ENCODE results near the gene VEPH1. TPM values are rescaled to one million over a fixed set of nuclear protein-coding genes. Genes with fewer than 3 reads are reported as not detected.

VEPH1 gene
- total RNA-seq, 1 experiment from 2014 or later, result 7.7 TPM

GRCh38 chr3:157407769-157408168, 95.4 kb downstream of the VEPH1 start:
- H2AK5ac ChIP-seq (ENCODE audit: insufficient read length, low read length), result no peak overlapping the region
- H3K27ac Mint-ChIP-seq, result no peak overlapping the region
- H3K4ac ChIP-seq (ENCODE audit: low read depth, low read length), result no peak overlapping the region
- H3K27me3 ChIP-seq (ENCODE audit: insufficient read depth, low read length), result no peaks in the 10 kb centered on the region
- no peak overlapping the region for H4K8ac ChIP-seq (replicated peaks; ENCODE audit: insufficient read length, low read depth, low read length)
- H2BK20ac ChIP-seq (ENCODE audit: low read depth, low read length, poor library complexity, severe bottlenecking), result no peak overlapping the region
- no peak overlapping the region for H2BK15ac ChIP-seq (ENCODE audit: low read depth, low read length)
- no peaks in the 10 kb centered on the region for H3K79me2 ChIP-seq (ENCODE audit: insufficient read depth, low read length)
- H3K36me3 Mint-ChIP-seq (ENCODE audit: insufficient read depth in 1 of 3, low read depth in 3 of 3), result 0 out of 7 replicates have a peak, but pooled peaks cover 0 to 2% (median 0%) of the 10 kb centered on the region in 3 experiments
- no peaks in the 10 kb centered on the region for H3K27me3 Mint-ChIP-seq (ENCODE audit: low read depth)
- no peak overlapping the region for H2BK12ac ChIP-seq (ENCODE audit: insufficient read length, low read depth, low read length)
- no peak overlapping the region for H3T11ph ChIP-seq (ENCODE audit: low read length)
- H3K14ac ChIP-seq (ENCODE audit: insufficient read depth, low read length), result no peak overlapping the region
- no peak for DNase-seq
- H4K20me1 ChIP-seq (ENCODE audit: control insufficient read depth, insufficient read depth, insufficient read length), result no peaks in the 10 kb centered on the region
- no peaks in the 10 kb centered on the region for H3K79me1 ChIP-seq (ENCODE audit: insufficient read depth, low read depth, low read length, poor library complexity, severe bottlenecking)
- H3K4me1 ChIP-seq (ENCODE audit: insufficient read depth, low read length), result peaks cover 5% of the 10 kb centered on the region; the same call in 1 of the 2 replicates
- H3K23ac ChIP-seq (ENCODE audit: insufficient read length, low read depth, low read length), result no peak overlapping the region
- H3K18ac ChIP-seq (ENCODE audit: insufficient read length, low read depth, low read length), result no peak overlapping the region
- no peak overlapping the region for H3K56ac ChIP-seq (ENCODE audit: insufficient read length, low read depth, low read length)
- no peak overlapping the region for H4K91ac ChIP-seq (ENCODE audit: insufficient read length, low read depth, low read length)
- H3K27ac ChIP-seq (ENCODE audit: insufficient read length, low read depth, low read length), result no peak overlapping the region
- peaks cover 11 to 18% of the 10 kb centered on the region in 2 experiments for H3K4me1 Mint-ChIP-seq
- no peaks in the 10 kb centered on the region for H3K9me3 Mint-ChIP-seq
- no peak for TF ChIP-seq CTCF (conservative IDR thresholded peaks at IDR 0.05)
- H2BK120ac ChIP-seq (ENCODE audit: low read depth, low read length, poor library complexity, severe bottlenecking), result no peak overlapping the region
- no peak overlapping the region for H2BK5ac ChIP-seq (ENCODE audit: insufficient read length, low read length)
- H4K5ac ChIP-seq (ENCODE audit: insufficient read length, low read depth, low read length), result no peak overlapping the region
- no peaks in the 10 kb centered on the region for H3K23me2 ChIP-seq (ENCODE audit: insufficient read length, low read depth, low read length, poor library complexity, severe bottlenecking)
- no peaks in the 10 kb centered on the region for H3K9me3 ChIP-seq (ENCODE audit: control insufficient read depth, low read depth, low read length)
- H2AFZ ChIP-seq (ENCODE audit: low read length), result no peak overlapping the region
- no peak overlapping the region for H3K9ac ChIP-seq (ENCODE audit: extremely low read depth, insufficient read length, low read length)
- no CpG with 5 or more reads among the region's 3 CpGs for WGBS (ENCODE audit: extremely low coverage, insufficient read length, low lambda C conversion rate)
- no peak overlapping the region for H3K4me3 Mint-ChIP-seq
- no peak overlapping the region for H3K4me2 ChIP-seq (ENCODE audit: insufficient read depth, insufficient read length, low read length)
